HepG2 (cell line): Measurements from ENCODE around the gene GPER1. TPM values are rescaled to one million over a fixed set of nuclear protein-coding genes. Genes with fewer than 3 reads are reported as not detected.

ENCODE experiments used
- AGO2 ChIP-seq: fragments of 200-400 bp; formaldehyde crosslinking; optimal IDR thresholded peaks from 2 replicates; pipeline ENCODE3; 2017; ENCODE audit warnings: mild to moderate bottlenecking, low read depth, low read length, moderate library complexity
- CCDC6 ChIP-seq: sonication (generic); formaldehyde crosslinking; IDR thresholded peaks from 2 replicates; pipeline ENCODE4 v1.8.1; 2022; ENCODE audit warnings: mild to moderate bottlenecking, missing genetic modification reagents, moderate library complexity
- HDAC2 ChIP-seq: sonication (generic); formaldehyde crosslinking; IDR thresholded peaks from 2 replicates; pipeline ENCODE4 v1.4.0; 2020; ENCODE audit warnings: missing genetic modification reagents
- PHF20 ChIP-seq: sonication (generic); formaldehyde crosslinking; IDR thresholded peaks from 2 replicates; pipeline ENCODE4 v1.5.0; 2020; ENCODE audit warnings: mild to moderate bottlenecking, missing genetic modification reagents
- TOPORS ChIP-seq: sonication (generic); formaldehyde crosslinking; IDR thresholded peaks from 2 replicates; pipeline ENCODE4 v1.8.0; 2023; ENCODE audit warnings: mild to moderate bottlenecking, missing genetic modification reagents
- YY1 ChIP-seq: IDR thresholded peaks from 2 replicates; pipeline ENCODE4 v1.6.1; 2011; ENCODE audit warnings: low read length, low read depth, moderate library complexity, mild to moderate bottlenecking; ENCODE audit not compliant: insufficient read depth, insufficient replicate concordance
- ZNF251 ChIP-seq: sonication (generic); formaldehyde crosslinking; IDR thresholded peaks from 2 replicates; pipeline ENCODE4 v1.9.0; 2021; ENCODE audit warnings: mild to moderate bottlenecking, missing genetic modification reagents
- ZNF30 ChIP-seq: sonication (generic); formaldehyde crosslinking; IDR thresholded peaks from 2 replicates; pipeline ENCODE4 v1.5.0; 2020; ENCODE audit warnings: mild to moderate bottlenecking, missing genetic modification reagents
- ZNF33B ChIP-seq: sonication (generic); formaldehyde crosslinking; IDR thresholded peaks from 2 replicates; pipeline ENCODE4 v1.5.1; 2020; ENCODE audit warnings: mild to moderate bottlenecking, missing genetic modification reagents
- ZNF468 ChIP-seq: sonication (generic); formaldehyde crosslinking; IDR thresholded peaks from 2 replicates; pipeline ENCODE4 v1.8.0; 2022; ENCODE audit warnings: mild to moderate bottlenecking, moderate library complexity, missing genetic modification reagents
- ZNF543 ChIP-seq: sonication (generic); formaldehyde crosslinking; IDR thresholded peaks from 2 replicates; pipeline ENCODE4 v1.4.0; 2020; ENCODE audit warnings: mild to moderate bottlenecking, missing genetic modification reagents
- polyA plus RNA-seq, 8 experiments: library from polyadenylated mRNA; depleted of rRNA in 3 of 8; stranded (reverse) in 7 of 8; unstranded in 1 of 8; fragments of >200 nt; fragmentation: Illumina TruSeq in 4 of 8; extraction: Trizol in 4 of 8; gene quantifications; 2 replicates each; pipeline versions ENCODE4 v1.2.1 to v1.2.3, GENCODE V29; 2011 to 2016; ENCODE audit warnings: low read depth in 4 of 8, missing spikeins in 1 of 8, mixed read lengths in 1 of 8; ENCODE audit not compliant: insufficient read depth in 1 of 8
- total RNA-seq, 5 experiments: library from RNA; depleted of rRNA; stranded (reverse); fragments of >200 nt; fragmentation: Illumina TruSeq; extraction: Trizol; gene quantifications; 2 replicates each; pipeline ENCODE4 v1.2.3, GENCODE V29; 2016; ENCODE audit warnings: low read depth in 1 of 5
- TF ChIP-seq, protein P1 (sequence below): sonication (generic); formaldehyde crosslinking; IDR thresholded peaks from one replicate; pipeline ENCODE4 v1.5.1; 2020; ENCODE audit warnings: mild to moderate bottlenecking, missing genetic modification reagents; ENCODE audit errors: not compliant biosample characterization
- TF ChIP-seq, protein P2 (sequence below): sonication (generic); formaldehyde crosslinking; IDR thresholded peaks from 2 replicates; pipeline ENCODE4 v1.8.0; 2022; ENCODE audit warnings: mild to moderate bottlenecking, missing genetic modification reagents; ENCODE audit not compliant: insufficient replicate concordance
- TF ChIP-seq, protein P3 (sequence below): sonication (generic); formaldehyde crosslinking; IDR thresholded peaks from 2 replicates; pipeline ENCODE4 v1.4.0; 2020; ENCODE audit warnings: missing genetic modification reagents
- TF ChIP-seq, protein P4 (sequence below): sonication (generic); formaldehyde crosslinking; IDR thresholded peaks from 2 replicates; pipeline ENCODE4 v1.4.0; 2020; ENCODE audit warnings: mild to moderate bottlenecking, missing genetic modification reagents

Gene GPER1
- total and polyA plus RNA-seq, 2 of the 13 experiments (the other 11 are each of a cell fraction or from before 2014, with no cell fraction given): 12.7 to 19.7 TPM

DNA sequence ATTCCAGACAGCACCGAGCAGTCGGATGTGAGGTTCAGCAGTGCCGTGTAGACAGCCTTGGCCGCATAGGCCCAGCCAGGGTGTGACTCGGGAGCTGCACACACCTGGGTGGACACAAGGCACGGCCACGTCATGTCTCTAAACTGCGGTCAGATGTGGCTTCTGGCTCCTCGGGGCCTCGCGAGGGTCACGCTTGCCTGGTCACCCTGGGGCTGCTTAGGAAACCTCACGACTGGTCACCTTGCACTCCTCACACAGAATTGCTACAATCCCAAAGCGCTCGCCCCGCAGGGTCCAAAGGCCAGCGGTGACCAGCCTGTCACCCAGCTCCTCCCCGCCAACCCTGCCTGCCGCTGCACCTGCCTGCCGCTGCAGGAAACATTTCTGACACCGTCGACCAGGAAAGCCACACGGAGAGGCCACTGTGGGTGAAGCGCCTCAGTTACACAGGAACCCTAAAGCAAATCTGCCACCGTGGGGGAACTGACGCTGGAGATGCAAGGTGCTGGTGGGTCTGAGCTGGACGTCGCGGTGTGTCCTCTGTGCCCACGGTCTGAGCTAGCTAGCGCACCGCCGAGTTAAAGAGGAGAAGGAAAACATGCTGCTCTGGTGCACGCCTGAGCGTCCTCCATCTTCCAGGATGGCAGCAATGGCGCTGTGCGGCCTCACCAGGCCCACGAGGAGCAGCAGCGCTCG lies 5.0 kb downstream of the GPER1 start (continued):
- TF ChIP-seq, protein P1, sequence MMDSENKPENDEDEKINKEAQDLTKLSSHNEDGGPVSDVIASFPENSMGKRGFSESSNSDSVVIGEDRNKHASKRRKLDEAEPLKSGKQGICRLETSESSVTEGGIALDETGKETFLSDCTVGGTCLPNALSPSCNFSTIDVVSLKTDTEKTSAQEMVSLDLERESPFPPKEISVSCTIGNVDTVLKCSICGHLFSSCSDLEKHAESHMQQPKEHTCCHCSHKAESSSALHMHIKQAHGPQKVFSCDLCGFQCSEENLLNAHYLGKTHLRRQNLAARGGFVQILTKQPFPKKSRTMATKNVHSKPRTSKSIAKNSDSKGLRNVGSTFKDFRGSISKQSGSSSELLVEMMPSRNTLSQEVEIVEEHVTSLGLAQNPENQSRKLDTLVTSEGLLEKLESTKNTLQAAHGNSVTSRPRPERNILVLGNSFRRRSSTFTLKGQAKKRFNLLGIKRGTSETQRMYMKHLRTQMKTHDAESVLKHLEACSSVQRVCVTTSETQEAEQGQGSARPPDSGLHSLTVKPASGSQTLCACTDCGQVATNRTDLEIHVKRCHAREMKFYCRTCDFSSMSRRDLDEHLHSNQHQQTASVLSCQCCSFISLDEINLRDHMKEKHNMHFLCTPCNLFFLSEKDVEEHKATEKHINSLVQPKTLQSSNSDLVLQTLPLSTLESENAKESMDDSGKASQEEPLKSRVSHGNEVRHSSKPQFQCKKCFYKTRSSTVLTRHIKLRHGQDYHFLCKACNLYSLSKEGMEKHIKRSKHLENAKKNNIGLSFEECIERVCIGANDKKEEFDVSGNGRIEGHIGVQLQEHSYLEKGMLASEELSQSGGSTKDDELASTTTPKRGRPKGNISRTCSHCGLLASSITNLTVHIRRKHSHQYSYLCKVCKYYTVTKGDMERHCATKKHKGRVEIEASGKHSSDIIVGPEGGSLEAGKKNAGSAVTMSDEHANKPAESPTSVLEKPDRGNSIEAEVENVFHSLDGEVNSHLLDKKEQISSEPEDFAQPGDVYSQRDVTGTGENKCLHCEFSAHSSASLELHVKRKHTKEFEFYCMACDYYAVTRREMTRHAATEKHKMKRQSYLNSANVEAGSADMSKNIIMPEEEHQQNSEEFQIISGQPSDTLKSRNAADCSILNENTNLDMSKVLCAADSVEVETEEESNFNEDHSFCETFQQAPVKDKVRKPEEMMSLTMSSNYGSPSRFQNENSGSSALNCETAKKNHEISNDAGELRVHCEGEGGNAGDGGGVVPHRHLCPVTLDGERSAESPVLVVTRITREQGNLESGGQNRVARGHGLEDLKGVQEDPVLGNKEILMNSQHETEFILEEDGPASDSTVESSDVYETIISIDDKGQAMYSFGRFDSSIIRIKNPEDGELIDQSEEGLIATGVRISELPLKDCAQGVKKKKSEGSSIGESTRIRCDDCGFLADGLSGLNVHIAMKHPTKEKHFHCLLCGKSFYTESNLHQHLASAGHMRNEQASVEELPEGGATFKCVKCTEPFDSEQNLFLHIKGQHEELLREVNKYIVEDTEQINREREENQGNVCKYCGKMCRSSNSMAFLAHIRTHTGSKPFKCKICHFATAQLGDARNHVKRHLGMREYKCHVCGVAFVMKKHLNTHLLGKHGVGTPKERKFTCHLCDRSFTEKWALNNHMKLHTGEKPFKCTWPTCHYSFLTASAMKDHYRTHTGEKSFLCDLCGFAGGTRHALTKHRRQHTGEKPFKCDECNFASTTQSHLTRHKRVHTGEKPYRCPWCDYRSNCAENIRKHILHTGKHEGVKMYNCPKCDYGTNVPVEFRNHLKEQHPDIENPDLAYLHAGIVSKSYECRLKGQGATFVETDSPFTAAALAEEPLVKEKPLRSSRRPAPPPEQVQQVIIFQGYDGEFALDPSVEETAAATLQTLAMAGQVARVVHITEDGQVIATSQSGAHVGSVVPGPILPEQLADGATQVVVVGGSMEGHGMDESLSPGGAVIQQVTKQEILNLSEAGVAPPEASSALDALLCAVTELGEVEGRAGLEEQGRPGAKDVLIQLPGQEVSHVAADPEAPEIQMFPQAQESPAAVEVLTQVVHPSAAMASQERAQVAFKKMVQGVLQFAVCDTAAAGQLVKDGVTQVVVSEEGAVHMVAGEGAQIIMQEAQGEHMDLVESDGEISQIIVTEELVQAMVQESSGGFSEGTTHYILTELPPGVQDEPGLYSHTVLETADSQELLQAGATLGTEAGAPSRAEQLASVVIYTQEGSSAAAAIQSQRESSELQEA (CRISPR knock-in tag): no peak
- TF ChIP-seq ZNF543 (CRISPR knock-in tag) (peak; percentile 71; the same call in 1 of the 2 replicates), AGO2 (peak; percentile 63), ZNF468 (CRISPR knock-in tag) (no peak), TOPORS (CRISPR knock-in tag) (no peak), CCDC6 (CRISPR knock-in tag) (no peak), ZNF30 (CRISPR knock-in tag) (no peak), ZNF251 (CRISPR knock-in tag) (no peak), HDAC2 (CRISPR knock-in tag) (peak; percentile 69; the same call in 1 of the 2 replicates), YY1 (no peak), PHF20 (CRISPR knock-in tag) (no peak), ZNF33B (no peak)
- TF ChIP-seq, protein P2, sequence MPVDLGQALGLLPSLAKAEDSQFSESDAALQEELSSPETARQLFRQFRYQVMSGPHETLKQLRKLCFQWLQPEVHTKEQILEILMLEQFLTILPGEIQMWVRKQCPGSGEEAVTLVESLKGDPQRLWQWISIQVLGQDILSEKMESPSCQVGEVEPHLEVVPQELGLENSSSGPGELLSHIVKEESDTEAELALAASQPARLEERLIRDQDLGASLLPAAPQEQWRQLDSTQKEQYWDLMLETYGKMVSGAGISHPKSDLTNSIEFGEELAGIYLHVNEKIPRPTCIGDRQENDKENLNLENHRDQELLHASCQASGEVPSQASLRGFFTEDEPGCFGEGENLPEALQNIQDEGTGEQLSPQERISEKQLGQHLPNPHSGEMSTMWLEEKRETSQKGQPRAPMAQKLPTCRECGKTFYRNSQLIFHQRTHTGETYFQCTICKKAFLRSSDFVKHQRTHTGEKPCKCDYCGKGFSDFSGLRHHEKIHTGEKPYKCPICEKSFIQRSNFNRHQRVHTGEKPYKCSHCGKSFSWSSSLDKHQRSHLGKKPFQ (CRISPR knock-in tag): peak; percentile 93
- TF ChIP-seq, protein P3, sequence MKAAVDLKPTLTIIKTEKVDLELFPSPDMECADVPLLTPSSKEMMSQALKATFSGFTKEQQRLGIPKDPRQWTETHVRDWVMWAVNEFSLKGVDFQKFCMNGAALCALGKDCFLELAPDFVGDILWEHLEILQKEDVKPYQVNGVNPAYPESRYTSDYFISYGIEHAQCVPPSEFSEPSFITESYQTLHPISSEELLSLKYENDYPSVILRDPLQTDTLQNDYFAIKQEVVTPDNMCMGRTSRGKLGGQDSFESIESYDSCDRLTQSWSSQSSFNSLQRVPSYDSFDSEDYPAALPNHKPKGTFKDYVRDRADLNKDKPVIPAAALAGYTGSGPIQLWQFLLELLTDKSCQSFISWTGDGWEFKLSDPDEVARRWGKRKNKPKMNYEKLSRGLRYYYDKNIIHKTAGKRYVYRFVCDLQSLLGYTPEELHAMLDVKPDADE: no peak
- TF ChIP-seq, protein P4, sequence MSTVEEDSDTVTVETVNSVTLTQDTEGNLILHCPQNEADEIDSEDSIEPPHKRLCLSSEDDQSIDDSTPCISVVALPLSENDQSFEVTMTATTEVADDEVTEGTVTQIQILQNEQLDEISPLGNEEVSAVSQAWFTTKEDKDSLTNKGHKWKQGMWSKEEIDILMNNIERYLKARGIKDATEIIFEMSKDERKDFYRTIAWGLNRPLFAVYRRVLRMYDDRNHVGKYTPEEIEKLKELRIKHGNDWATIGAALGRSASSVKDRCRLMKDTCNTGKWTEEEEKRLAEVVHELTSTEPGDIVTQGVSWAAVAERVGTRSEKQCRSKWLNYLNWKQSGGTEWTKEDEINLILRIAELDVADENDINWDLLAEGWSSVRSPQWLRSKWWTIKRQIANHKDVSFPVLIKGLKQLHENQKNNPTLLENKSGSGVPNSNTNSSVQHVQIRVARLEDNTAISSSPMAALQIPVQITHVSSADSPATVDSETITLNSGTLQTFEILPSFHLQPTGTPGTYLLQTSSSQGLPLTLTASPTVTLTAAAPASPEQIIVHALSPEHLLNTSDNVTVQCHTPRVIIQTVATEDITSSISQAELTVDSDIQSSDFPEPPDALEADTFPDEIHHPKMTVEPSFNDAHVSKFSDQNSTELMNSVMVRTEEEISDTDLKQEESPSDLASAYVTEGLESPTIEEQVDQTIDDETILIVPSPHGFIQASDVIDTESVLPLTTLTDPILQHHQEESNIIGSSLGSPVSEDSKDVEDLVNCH (CRISPR knock-in tag): no peak
